GM18861 (cell line): ENCODE results near the gene ARHGAP26.
"Not testable (repeated sequence)": the region's sequence is repeated elsewhere in the genome, so short reads cannot be mapped to it uniquely, and the experiment has no call there.

ENCODE experiments used
- ATAC-seq: cut with Tn5 transposase; IDR thresholded peaks from one replicate; pipeline ENCODE4 v1.9.1; 2021; ENCODE audit not compliant: unreplicated experiment

The ARHGAP26 gene

GRCh38 chr5:142977363-142978051 lies 207.3 kb downstream of the ARHGAP26 start:
- peak; percentile 82 for ATAC-seq

- ATAC-seq, result no peak
Observed at GRCh38 chr5:142978252-142978651, 208.1 kb downstream of the ARHGAP26 start.

GRCh38 chr5:142978726-142979125 lies 208.5 kb downstream of the ARHGAP26 start:
- no peak for ATAC-seq

GRCh38 chr5:142979636-142980035 lies 209.5 kb downstream of the ARHGAP26 start:
- no peak for ATAC-seq

GRCh38 chr5:142981475-142981874 lies 211.3 kb downstream of the ARHGAP26 start:
- no peak for ATAC-seq

- no peak for ATAC-seq
Observed at GRCh38 chr5:142981886-142982820, 212.0 kb downstream of the ARHGAP26 start.

GRCh38 chr5:142982821-142983200 lies 212.6 kb downstream of the ARHGAP26 start:
- no peak for ATAC-seq

- ATAC-seq, result no peak
Observed at GRCh38 chr5:142984011-142984410, 213.8 kb downstream of the ARHGAP26 start.

- no peak for ATAC-seq
Observed at GRCh38 chr5:142984525-142984924, 214.3 kb downstream of the ARHGAP26 start.

- not testable (repeated sequence) for ATAC-seq
Observed at GRCh38 chr5:142989270-142989669, 219.1 kb downstream of the ARHGAP26 start.

GRCh38 chr5:142990073-142990472 lies 219.9 kb downstream of the ARHGAP26 start:
- not testable (repeated sequence) for ATAC-seq

- no peak for ATAC-seq
Observed at GRCh38 chr5:142994218-142994617, 224.0 kb downstream of the ARHGAP26 start.

GRCh38 chr5:142995621-142996020 lies 225.4 kb downstream of the ARHGAP26 start:
- not testable (repeated sequence) for ATAC-seq

- no peak for ATAC-seq
Observed at GRCh38 chr5:142997591-142997990, 227.4 kb downstream of the ARHGAP26 start.

- peak; percentile 32 for ATAC-seq
Observed at GRCh38 chr5:142998316-142999020, 228.3 kb downstream of the ARHGAP26 start.

GRCh38 chr5:143000551-143000950 lies 230.4 kb downstream of the ARHGAP26 start:
- ATAC-seq, result not testable (repeated sequence)

GRCh38 chr5:143001764-143002351 lies 231.7 kb downstream of the ARHGAP26 start:
- no peak for ATAC-seq

- ATAC-seq, result peak; percentile 64
Observed at GRCh38 chr5:143002459-143003327, 232.5 kb downstream of the ARHGAP26 start.

- no peak for ATAC-seq
Observed at GRCh38 chr5:143003328-143003636, 233.1 kb downstream of the ARHGAP26 start.
